ENCODE data around the gene KCNQ5.

KCNQ5 gene

DNA sequence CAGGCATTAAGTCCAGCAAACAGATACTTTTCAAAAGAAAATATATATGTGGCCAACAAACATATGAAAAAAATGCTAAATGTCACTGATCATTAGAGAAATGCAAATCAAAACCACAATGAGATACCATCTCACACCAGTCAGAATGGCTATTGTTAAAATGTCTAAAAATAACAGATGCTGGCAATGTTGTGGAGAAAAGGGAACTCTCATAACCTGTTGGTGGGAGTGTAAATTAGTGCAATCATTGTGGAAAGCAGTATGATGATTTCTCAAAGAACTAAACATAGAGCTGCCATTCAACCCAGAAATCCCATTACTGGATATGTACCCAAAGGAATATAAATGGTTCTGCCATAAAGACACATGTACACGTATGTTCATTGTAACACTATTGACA, 20.6 kb downstream of the KCNQ5 start:
- no peak for DNase-seq

DNA sequence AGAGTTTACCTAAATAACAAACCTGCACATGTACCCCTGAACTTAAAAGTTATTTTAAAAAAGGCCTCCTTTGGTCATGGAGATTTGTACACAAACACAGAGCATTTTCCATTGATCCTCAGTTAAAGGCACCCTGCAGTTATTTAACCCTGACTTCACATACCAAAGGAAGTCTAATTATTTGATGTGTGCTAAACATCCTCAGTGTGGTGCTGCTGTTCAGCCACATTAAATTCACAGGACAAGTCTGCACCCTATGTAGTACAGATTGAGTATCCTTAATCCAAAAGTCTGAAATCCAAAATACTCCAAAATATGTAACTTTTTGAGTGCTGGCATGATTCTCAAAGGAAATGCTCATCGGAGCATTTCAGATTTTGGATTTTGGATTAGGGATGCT, 21.4 kb downstream of the KCNQ5 start:
- DNase-seq, result no peak

DNA sequence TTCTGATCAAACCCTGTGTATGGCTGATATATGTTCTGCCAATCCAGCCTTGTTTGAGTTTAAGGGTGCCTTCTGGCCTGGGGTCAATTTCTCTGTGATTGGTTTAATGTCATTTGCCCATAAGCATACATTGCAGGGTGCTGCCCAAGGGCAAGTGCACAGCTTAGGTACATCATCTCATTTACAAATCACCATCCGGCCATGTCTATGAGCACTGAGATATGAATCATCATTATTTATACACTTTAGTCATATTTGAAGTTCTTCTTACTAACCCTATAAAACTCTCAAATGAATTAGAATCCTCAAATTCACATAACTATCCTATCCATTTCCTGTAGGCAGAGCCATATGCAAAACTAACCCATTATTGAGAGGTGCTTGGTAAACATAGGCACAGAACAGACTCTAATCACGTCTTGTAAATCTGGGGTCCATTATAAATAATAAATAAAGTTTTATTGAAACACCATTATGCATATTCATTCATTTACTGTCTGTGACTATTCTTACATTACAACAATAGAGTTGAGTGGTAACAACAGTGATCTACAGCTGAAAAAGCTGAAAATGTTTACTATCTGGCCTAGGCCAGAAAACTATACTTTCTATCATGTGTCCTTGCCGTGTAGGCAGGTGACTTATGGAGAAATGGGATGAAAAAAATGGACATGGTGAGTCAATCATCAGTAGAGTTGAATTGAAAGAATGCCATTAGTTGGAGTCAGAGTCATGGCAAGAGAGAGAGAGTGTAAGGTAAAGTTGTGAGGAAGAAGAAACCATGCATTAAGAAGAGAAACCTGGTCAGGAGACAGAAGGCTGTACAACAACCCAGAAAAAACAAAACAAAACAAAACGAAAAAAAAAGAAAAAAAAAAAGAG, 25.0 kb downstream of the KCNQ5 start:
- no peak for DNase-seq

- no peak for DNase-seq
Observed at GRCh38 chr6:72647489-72647888, 25.6 kb downstream of the KCNQ5 start.

GRCh38 chr6:72649032-72649984, 27.4 kb downstream of the KCNQ5 start:
- DNase-seq, result peak; percentile 31

GRCh38 chr6:72650081-72650745, 28.3 kb downstream of the KCNQ5 start:
- DNase-seq, result no peak

DNA sequence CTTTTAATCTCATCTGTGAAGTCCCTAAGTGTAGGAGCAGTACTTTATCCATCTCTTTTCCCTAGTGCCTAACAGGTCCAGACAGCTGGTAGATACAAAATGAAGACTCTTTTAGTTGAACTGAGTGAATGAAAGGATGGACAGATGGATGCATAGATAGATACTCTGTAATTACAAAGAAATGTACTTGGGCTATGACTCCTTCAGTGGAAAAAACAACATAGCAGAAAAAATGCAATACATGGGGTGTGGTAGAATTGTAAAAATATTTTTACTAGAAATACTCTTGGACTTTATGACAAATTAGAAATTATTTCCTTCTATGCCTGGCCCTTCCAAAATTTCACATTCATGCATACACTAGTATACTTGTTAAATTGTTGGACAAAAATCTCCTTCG, 29.3 kb downstream of the KCNQ5 start:
- no peak for DNase-seq

- DNase-seq, result no peak
Observed at GRCh38 chr6:72651967-72652956, 30.4 kb downstream of the KCNQ5 start.

GRCh38 chr6:72653026-72653425, 31.2 kb downstream of the KCNQ5 start:
- DNase-seq, result no peak

- no peak for DNase-seq
Observed at GRCh38 chr6:72654071-72654621, 32.3 kb downstream of the KCNQ5 start.

- no peak for DNase-seq
Observed at GRCh38 chr6:72657407-72658197, 35.7 kb downstream of the KCNQ5 start.

DNA sequence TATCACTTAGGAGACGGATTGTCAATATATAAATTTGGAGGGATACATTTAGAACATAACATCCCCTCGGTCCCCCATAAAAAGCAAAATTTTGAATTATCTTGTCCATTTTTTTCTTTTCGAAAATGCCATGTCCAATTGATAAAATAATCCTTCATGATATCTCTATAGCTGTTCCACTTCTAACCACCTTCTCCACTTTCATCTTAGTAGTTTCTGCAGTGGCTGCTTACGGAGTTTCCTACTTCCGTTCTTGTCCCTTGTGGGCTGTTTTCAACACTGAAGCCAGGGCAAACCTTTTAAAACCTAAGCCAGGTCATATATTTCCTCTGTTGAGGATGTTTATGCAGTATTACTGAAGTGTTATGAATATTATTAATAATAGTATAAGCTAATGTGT, 37.9 kb downstream of the KCNQ5 start:
- no peak for DNase-seq

- no peak for DNase-seq
Observed at GRCh38 chr6:72661411-72661810, 39.5 kb downstream of the KCNQ5 start.

- DNase-seq, result no peak
Observed at GRCh38 chr6:72665599-72665998, 43.7 kb downstream of the KCNQ5 start.

DNA sequence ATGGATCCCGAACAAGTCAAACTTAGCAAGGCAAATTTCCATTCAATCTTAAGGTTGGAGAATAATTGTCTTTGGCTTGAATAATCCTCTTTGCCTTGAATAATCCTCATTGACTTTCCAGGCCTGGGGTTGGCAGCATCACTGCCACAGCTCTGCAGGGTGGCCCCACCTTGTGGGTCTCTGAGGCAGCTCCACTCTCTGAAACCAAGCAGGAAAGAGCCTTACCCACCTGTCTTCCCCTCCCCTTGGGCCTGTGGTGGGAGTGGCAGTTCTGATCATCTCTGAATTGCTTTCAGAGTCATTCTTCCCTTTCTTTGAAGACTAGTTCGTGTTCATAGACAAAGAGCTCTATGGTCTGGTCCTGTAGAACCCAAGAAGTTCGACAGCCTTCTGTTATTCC, 47.5 kb downstream of the KCNQ5 start:
- DNase-seq, result no peak

- DNase-seq, result no peak
Observed at GRCh38 chr6:72672906-72673305, 51.0 kb downstream of the KCNQ5 start.

- no peak for DNase-seq
Observed at GRCh38 chr6:72674842-72675241, 53.0 kb downstream of the KCNQ5 start.

GRCh38 chr6:72675396-72675795, 53.5 kb downstream of the KCNQ5 start:
- no peak for DNase-seq

DNA sequence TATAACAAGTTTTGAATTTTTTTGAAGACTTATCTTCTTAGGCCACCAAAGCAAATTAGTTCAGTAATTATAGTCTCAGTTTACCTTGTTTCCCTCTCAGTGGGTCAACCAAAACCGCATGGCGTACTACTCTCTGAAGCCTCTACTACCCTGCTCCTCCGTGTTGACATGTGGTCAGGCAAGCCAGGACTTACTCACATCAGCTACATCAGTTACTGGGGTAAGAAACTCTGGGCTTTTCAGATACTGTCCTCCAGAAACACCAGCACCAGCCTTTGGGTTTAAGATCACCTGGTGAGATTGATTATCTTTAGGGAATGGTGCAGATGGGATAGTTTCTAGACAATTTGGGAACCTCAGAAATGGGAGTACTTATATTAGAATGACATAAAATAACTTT, 55.1 kb downstream of the KCNQ5 start:
- no peak for DNase-seq

DNA sequence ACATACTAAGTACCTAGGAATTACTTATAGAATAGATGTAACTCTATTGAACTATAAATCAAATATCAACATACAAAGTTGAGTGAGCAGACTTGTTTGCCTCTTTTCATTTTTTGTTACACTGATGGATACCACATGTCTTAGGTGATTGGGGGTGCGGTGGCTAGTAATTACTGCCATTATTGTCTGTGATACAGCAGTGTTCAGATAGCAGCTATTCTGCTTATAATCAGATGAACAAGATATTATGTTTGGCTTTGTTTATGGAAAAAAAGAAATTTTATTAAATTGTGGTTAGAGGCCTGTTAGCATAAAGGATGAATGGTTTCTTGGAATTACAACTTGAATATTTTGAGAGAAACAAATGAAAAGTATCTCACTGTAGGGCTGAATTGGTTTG, 55.9 kb downstream of the KCNQ5 start:
- DNase-seq, result no peak

DNA sequence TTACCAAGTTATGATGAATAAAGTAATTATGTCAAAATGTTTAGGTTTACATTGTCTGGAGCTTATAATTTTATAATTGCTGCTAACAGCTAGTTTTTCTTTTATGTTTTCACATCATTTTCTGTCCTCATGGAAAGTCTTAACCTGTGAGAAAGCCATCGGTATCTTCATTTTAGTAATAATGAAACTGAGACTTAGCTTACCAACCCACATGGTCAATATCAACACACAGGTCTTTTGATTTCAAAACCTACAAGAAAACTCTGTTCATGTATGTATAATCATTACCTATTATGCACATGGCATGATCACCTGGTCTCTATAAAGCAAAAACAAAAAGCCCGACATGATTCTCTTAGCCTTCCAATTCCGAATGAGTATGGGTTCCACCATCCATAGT, 61.9 kb downstream of the KCNQ5 start:
- no peak for DNase-seq

All from RPMI8226 (cell line).